Measurements from ENCODE around the gene TMEM89. TPM values are rescaled to one million over a fixed set of nuclear protein-coding genes. Genes with fewer than 3 reads are reported as not detected.

The TMEM89 gene
- total and polyA plus RNA-seq, 2 of the 13 experiments (the other 11 are each of a cell fraction or from before 2014, with no cell fraction given) = 0.31 to 0.59 TPM

GRCh38 chr3:48662753-48663488, 41.4 kb upstream of the TMEM89 start, which contains the start of gene CELSR3 (continued):
- TF ChIP-seq STAT6 (CRISPR knock-in tag; IDR thresholded peaks at IDR 0.05; ENCODE audit: borderline replicate concordance) (no peak), POLR2AphosphoS2 (IDR thresholded peaks at IDR 0.05; ENCODE audit: low read depth, low read length) (no peak), YEATS4 (CRISPR knock-in tag; IDR thresholded peaks at IDR 0.05; ENCODE audit: borderline replicate concordance) (0 out of 2 replicates have a peak, but pooled peaks have one; percentile 3), ZNF670 (CRISPR knock-in tag; IDR thresholded peaks at IDR 0.05; ENCODE audit: borderline replicate concordance) (no peak), NFIC (IDR thresholded peaks at IDR 0.05; ENCODE audit: low read length) (no peak), SIX1 (CRISPR knock-in tag; IDR thresholded peaks at IDR 0.05; ENCODE audit: borderline replicate concordance) (no peak), CHD4 (IDR thresholded peaks at IDR 0.05; ENCODE audit: borderline replicate concordance, low read length) (no peak)
- TF ChIP-seq, protein P1, sequence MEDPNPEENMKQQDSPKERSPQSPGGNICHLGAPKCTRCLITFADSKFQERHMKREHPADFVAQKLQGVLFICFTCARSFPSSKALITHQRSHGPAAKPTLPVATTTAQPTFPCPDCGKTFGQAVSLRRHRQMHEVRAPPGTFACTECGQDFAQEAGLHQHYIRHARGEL (CRISPR knock-in tag; IDR thresholded peaks at IDR 0.05) = no peak
